Ishikawa (cell line): ENCODE data around the gene PXDN.

ENCODE experiments used
- CEBPB ChIP-seq: IDR thresholded peaks from 2 replicates; pipeline ENCODE4 v1.6.1; 2012
- CREB1 ChIP-seq: IDR thresholded peaks from 2 replicates; pipeline ENCODE4 v1.6.1; 2012; ENCODE audit warnings: low read depth
- EGR1 ChIP-seq: IDR thresholded peaks from 2 replicates; pipeline ENCODE4 v1.6.1; 2012
- EP300 ChIP-seq: IDR thresholded peaks from 2 replicates; pipeline ENCODE4 v1.6.1; 2012; ENCODE audit warnings: borderline replicate concordance
- FOXM1 ChIP-seq: IDR thresholded peaks from 2 replicates; pipeline ENCODE4 v1.6.1; 2012; ENCODE audit warnings: low read depth, borderline replicate concordance
- MAX ChIP-seq: IDR thresholded peaks from 2 replicates; pipeline ENCODE4 v1.6.1; 2012
- NFIC ChIP-seq: IDR thresholded peaks from 2 replicates; pipeline ENCODE4 v1.6.1; 2012
- RAD21 ChIP-seq: IDR thresholded peaks from 2 replicates; pipeline ENCODE4 v1.6.1; 2012; ENCODE audit warnings: low read depth
- TAF1 ChIP-seq: IDR thresholded peaks from 2 replicates; pipeline ENCODE4 v1.6.1; 2012; ENCODE audit warnings: low read depth, mild to moderate bottlenecking
- TCF12 ChIP-seq: IDR thresholded peaks from 2 replicates; pipeline ENCODE4 v1.6.1; 2012; ENCODE audit warnings: low read depth
- TEAD4 ChIP-seq: IDR thresholded peaks from 2 replicates; pipeline ENCODE4 v1.6.1; 2012
- YY1 ChIP-seq: IDR thresholded peaks from 2 replicates; pipeline ENCODE4 v1.6.1; 2012; ENCODE audit warnings: low read depth
- ZBTB7A ChIP-seq: IDR thresholded peaks from 2 replicates; pipeline ENCODE4 v1.6.1; 2012; ENCODE audit warnings: low read depth
- TF ChIP-seq, protein P1 (sequence below): IDR thresholded peaks from 2 replicates; pipeline ENCODE4 v1.6.1; 2012; ENCODE audit warnings: low read depth, mild to moderate bottlenecking
- TF ChIP-seq, protein P2 (sequence below): IDR thresholded peaks from 2 replicates; pipeline ENCODE4 v1.6.1; 2012

Gene PXDN

GRCh38 chr2:1754046-1754445, 9.7 kb upstream of the PXDN start:
- TF ChIP-seq CREB1 (no peak), EGR1 (no peak), YY1 (no peak), TEAD4 (no peak), MAX (no peak), TAF1 (no peak), RAD21 (no peak), CEBPB (no peak), ZBTB7A (no peak), NFIC (no peak), FOXM1 (no peak)
- TF ChIP-seq, protein P1, sequence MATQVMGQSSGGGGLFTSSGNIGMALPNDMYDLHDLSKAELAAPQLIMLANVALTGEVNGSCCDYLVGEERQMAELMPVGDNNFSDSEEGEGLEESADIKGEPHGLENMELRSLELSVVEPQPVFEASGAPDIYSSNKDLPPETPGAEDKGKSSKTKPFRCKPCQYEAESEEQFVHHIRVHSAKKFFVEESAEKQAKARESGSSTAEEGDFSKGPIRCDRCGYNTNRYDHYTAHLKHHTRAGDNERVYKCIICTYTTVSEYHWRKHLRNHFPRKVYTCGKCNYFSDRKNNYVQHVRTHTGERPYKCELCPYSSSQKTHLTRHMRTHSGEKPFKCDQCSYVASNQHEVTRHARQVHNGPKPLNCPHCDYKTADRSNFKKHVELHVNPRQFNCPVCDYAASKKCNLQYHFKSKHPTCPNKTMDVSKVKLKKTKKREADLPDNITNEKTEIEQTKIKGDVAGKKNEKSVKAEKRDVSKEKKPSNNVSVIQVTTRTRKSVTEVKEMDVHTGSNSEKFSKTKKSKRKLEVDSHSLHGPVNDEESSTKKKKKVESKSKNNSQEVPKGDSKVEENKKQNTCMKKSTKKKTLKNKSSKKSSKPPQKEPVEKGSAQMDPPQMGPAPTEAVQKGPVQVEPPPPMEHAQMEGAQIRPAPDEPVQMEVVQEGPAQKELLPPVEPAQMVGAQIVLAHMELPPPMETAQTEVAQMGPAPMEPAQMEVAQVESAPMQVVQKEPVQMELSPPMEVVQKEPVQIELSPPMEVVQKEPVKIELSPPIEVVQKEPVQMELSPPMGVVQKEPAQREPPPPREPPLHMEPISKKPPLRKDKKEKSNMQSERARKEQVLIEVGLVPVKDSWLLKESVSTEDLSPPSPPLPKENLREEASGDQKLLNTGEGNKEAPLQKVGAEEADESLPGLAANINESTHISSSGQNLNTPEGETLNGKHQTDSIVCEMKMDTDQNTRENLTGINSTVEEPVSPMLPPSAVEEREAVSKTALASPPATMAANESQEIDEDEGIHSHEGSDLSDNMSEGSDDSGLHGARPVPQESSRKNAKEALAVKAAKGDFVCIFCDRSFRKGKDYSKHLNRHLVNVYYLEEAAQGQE, result no peak

- TF ChIP-seq RAD21, result no peak
Observed at GRCh38 chr2:1752751-1753150, 8.4 kb upstream of the PXDN start.

GRCh38 chr2:1751767-1752725, 7.7 kb upstream of the PXDN start:
- no peak for TF ChIP-seq CREB1
- no peak for TF ChIP-seq CEBPB
- peak; percentile 14; the same call in 1 of the 2 replicates for TF ChIP-seq ZBTB7A

DNA sequence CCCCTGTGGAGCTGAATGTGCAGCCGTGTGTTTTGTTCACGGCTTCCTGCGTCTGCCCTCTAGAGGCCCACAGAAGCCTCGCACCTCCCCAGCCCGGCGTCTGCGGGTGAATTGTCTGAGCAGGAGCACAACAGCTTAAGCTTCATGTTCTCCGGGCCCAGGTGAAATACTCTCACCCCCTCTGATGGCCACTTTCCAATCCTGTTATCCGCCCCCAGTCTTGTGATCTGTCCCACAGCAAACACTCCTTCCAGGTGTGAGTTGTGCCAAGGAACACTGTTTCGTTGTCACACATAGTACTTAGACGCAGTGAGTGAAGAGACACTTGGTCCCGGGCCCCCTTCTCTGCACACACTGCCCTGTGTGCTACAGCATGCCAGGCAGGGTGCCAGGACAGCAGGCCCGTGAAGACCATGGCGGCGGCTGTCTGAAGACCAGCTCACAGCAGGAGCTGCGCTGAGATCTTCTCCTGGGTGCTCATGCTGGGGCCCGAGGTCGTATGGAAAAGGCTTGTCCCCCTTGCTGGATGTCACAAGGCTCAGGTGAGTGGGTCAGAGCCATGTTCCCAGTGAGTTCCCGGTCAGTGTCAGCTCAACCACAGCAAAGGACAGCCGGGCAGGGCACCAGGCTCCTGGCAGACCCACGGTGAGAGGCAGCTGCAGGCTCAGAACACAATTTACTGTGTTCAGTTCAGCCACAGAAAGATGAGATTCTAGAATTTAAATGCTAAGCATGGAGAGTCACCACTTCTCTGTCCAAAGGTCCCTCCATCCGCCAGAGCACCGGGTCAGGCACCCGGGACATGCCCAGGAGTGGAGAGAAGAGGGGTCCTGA, 6.8 kb upstream of the PXDN start:
- TF ChIP-seq RAD21 (peak; percentile 91), TCF12 (0 out of 2 replicates have a peak, but pooled peaks have one; percentile 21), TAF1 (no peak), MAX (no peak)

DNA sequence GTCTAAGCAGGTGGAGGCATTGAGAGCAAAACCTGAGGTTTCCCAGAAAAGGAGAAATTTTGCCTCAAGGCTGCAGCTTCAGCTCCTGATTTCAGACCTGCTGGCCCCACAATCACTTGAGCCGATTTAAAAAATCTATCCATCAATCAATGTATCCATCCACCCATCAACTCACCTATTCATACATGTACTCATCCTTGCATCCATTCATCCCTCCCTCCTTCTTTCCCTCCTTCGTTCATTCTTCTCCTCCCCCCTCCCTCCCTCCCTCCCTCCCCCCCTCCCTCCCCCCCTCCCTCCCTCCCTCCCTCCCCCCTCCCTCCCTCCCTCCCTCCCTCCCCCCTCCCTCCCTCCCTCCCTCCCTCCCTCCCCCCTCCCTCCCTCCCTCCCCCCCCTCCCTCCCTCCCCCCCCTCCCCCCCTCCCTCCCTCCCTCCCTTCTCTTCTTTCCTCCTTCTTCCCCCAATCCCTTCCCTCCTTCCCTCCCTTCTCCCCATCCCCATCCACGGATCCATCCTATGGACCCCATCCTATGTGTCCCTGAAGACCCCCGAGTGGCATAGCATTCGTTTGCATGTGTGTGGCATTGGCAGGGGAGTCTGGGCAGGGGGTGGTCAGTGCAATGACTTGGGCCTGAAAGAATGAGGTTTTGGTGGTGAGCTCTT, 6.1 kb upstream of the PXDN start:
- TF ChIP-seq, protein P2, sequence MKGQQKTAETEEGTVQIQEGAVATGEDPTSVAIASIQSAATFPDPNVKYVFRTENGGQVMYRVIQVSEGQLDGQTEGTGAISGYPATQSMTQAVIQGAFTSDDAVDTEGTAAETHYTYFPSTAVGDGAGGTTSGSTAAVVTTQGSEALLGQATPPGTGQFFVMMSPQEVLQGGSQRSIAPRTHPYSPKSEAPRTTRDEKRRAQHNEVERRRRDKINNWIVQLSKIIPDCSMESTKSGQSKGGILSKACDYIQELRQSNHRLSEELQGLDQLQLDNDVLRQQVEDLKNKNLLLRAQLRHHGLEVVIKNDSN, result no peak
- TF ChIP-seq RAD21 (no peak), TAF1 (no peak), CREB1 (no peak), EGR1 (no peak), CEBPB (no peak), TCF12 (no peak), ZBTB7A (no peak), MAX (no peak), EP300 (no peak), TEAD4 (no peak), NFIC (no peak), YY1 (no peak), FOXM1 (no peak)
- TF ChIP-seq, protein P1, result no peak
